Activated CD4-positive, CD25-positive, alpha-beta regulatory T cell treated with anti-CD3 and anti-CD28 coated beads, Interleukin-2, amount 50 U/mL, for 24 hours (primary cell): ENCODE data around the gene GARNL3.

Source experiments
- ATAC-seq, 2 donors: fragments of 150-1000 bp; cut with Tn5 transposase; one replicate each; pipeline ENCODE4 v1.10.0; 2021; ENCODE audit warnings: mild to moderate bottlenecking in 1 of 2, moderate library complexity in 1 of 2

The GARNL3 gene

DNA sequence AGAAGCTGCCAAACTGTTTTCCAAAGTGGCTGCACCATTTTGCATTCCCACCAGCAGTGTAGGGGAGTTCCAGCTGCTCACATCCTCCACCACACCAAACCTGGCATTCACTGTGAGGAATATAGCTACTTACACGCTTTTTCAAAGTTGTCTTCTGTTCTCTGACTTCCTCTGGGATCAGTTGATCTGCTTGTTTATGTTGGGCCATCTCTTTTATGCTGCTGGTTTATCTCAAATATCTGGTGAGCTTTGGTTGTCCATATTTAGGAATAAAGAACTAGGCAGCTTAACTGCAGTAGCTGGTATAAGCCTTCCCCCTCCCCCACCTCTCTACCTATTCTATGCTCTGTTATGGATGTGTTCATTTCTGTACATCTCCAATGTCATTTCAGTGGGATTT is 151.1 kb downstream of the GARNL3 start:
- ATAC-seq, result no peak

- no peak for ATAC-seq
Observed at GRCh38 chr9:127417131-127418036, 152.8 kb downstream of the GARNL3 start.

DNA sequence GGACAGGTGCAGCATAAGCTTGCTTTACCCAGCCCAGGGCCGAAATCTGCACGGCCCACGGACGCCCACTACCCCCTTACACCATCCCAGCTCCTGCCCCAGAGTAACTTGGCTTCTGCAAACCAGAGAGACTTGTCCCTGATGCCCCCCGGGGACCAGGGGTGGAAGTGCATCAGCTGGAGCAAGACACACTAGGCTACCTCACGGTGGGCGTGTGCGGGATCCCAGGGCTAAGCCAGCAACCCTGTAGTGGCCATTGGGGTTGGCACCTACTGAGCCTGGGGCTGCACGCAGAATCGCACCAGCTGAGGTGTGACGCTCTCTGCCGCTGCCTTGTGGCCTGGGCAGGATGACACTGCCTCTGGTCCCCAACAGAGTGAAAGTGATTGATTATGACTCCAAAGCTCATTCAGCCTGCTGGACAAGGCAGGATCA is 153.5 kb downstream of the GARNL3 start:
- ATAC-seq, result peak; percentile 24 to 48

DNA sequence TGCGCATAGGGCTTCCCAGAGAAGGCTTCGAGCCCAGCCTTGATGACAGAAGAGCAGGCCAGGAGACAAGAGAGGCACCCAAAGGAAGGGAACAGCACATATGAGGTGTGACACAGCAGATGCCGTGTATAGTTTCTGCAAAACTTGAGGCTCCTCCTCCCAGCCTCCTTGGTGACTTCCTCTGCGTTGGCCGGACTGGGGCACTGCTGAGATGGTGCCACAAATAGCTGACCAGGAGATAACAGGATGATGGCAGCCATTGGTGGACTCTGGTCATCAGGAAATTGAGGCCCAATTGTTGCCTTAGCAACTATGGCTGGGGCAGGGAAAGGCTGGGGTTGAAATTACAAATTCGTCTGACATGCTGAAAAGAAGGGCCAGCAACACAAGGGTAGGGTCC is 154.8 kb downstream of the GARNL3 start:
- ATAC-seq, result no peak

- no peak for ATAC-seq
Observed at GRCh38 chr9:127421057-127421456, 156.5 kb downstream of the GARNL3 start.

DNA sequence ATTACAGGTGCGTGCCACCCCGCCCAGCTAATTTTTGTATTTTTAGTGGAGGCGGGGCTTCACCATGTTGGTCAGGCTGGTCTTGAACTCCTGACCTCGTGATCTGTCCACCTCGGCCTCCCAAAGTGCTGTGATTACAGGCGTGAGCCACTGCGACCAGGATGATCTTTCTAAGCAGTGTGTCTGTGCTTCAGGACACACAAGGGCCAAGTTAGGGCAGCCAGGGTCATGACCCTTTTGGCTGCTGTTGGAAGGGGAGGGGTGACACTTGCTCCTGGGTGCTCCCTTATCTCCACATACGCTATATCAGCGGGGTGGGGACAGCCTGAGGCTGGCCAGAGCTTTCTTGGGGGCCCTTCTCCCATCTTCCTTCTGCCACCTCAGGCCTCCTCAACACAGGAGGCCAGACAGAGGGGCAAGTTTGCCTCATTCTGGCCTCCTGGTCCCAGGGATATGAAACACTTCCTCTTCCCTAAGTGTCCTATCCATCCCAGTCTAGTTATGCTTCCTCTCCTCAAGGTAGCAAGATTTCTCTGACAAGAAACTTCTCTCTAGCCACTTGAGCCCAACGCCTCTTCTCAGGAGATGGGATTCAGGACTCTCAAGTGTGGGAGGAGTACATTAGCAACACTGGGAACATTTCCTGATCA is 157.7 kb downstream of the GARNL3 start:
- ATAC-seq, result no peak

DNA sequence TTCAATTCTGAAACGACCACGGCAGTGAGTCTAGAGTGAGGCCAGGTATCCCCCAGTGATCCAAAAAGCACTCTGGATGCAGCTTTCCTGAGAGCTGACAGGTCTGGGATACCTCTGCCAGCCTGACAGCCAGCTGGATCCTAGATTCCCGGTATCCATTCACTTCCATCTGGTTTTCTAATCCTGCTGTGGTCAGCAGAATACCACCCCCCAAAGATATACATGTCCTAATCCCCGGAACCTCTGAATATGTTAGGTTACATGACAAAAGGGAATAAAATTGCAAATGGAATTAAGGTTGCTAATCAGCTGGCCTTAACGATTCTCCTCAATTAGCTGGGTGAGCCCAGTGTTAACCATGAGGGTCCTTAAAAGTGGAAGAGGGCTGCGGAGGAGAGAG is 158.2 kb downstream of the GARNL3 start:
- ATAC-seq, result no peak

- no peak for ATAC-seq
Observed at GRCh38 chr9:127423476-127423933, 158.9 kb downstream of the GARNL3 start.

DNA sequence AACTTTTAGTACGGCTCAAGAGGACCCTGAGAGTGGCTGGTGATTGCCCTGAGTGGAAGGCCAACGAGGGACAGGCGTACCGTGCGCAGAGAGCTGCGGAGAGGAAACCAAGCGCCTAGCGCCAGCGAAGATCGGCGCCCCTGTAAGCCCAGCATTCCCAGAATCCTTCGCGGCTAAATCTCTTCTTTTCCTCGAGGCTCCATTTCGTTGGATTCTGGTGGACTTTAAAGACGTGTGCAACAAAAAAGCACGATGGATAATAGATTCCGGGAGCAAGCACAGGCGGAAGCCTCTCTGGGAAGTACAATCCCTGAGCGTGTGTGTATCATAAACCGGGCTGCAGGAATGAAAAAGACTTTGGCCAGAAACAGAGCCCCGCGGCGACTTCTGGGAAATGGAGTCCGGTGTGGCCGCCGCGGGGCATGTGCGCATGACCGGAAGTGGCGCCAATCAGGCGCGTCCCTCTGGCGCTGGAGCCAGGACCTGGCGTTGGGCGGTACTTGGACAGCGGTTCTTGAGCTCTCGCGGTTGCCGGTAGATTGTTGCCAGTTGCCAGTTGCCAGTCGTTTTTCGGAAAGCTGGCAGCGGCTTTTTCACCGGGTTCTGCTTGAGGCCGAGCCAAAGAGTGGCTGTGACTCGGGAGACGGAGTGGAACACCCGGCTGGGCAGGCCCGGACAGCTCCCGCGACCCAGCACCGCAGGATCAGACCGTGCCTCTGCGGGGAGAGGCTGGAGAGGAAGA is 159.5 kb downstream of the GARNL3 start, which contains the start of gene ZNF79:
Gene ZNF79 (plus strand): TSS at position 449 of the 742 bp plus-strand sequence. CDS start 406 bp downstream, outside the sequence.
- ATAC-seq, result peak; percentile 78 to 86

GRCh38 chr9:127424676-127424999 is 160.1 kb downstream of the GARNL3 start:
- ATAC-seq, result peak; percentile 6 to 23

DNA sequence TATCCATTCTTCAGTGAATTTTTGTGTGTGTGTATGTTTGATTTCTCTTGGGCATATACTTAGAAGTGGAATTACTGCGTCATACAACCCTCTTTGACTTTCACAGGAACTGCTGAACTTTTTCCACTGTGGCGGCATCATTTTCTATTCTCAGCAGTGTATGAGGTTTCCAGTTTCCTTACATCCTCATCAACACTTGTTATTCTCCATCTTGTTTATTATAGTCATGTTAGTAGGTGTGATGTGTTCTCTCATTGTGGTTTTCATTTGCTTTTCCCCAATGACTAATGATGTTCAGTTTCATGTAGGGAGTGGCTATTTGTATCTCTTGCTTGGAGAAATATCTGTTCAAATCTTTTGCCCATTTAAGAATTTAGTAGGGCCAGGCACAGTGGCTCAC is 162.2 kb downstream of the GARNL3 start:
- peak; percentile 72 for ATAC-seq

- ATAC-seq, result no peak
Observed at GRCh38 chr9:127428348-127428747, 163.8 kb downstream of the GARNL3 start.

DNA sequence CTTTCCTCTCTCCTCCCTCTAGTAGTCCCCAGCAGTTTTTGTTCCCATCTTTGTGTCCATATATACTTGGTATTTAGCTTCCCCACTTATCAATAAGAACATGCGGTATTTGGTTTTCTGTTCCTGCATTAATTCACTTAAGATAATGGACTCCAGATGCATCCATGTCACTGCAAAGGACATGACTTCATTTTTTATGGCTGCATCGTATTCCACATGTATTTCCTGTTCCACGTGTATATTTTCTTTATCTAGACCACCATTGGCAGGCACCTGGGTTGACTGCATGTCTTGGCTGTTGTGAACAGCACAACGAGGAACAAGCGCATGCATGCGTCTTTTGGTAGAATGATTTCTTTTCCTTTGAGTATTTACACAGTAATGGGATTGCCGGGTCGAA is 165.8 kb downstream of the GARNL3 start:
- no peak for ATAC-seq

- peak in 1 of 2 donors; percentile 79 for ATAC-seq
Observed at GRCh38 chr9:127437497-127438264, 173.1 kb downstream of the GARNL3 start.

GRCh38 chr9:127438394-127438793 is 173.8 kb downstream of the GARNL3 start:
- no peak for ATAC-seq
